ENCODE data around the gene MMP28. TPM values are rescaled to one million over a fixed set of nuclear protein-coding genes. Genes with fewer than 3 reads are reported as not detected.

The MMP28 gene
- total RNA-seq, 1 experiment from 2014 or later = 0.68 TPM

GRCh38 chr17:35743626-35744328 lies 51.7 kb downstream of the MMP28 start:
- DNase-seq (ENCODE audit: low spot score) = no peak

- DNase-seq (ENCODE audit: low spot score) = no peak
Observed at GRCh38 chr17:35742896-35743477, 52.5 kb downstream of the MMP28 start.

DNA sequence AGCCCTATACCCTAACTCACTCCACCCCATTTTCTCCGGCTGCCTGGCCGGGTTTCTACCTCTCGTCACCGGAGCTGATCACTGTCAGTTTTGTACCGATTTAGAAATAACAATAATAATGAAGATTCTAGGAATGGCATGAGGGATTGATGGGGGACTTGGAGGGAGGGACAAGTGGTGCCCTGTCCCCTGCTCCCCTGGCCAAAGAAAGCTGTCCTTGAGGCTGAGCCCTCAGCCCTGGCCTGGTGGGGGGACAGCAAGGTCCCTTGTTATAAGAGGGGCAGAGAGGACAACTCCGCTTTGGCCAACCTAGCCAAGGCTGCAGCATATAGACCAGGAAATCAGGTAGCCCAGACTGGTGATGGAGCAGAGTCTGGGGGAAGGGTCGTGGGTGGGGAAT lies 52.9 kb downstream of the MMP28 start:
- DNase-seq (ENCODE audit: low spot score) = no peak

- no peak for DNase-seq (ENCODE audit: low spot score)
Observed at GRCh38 chr17:35740997-35741931, 54.2 kb downstream of the MMP28 start.

- DNase-seq (ENCODE audit: low spot score) = no peak
Observed at GRCh38 chr17:35740216-35740615, 55.2 kb downstream of the MMP28 start.

- DNase-seq (ENCODE audit: low spot score) = no peak
Observed at GRCh38 chr17:35738519-35739133, 56.8 kb downstream of the MMP28 start.

- DNase-seq (ENCODE audit: low spot score) = no peak
Observed at GRCh38 chr17:35736236-35736635, 59.2 kb downstream of the MMP28 start.

DNA sequence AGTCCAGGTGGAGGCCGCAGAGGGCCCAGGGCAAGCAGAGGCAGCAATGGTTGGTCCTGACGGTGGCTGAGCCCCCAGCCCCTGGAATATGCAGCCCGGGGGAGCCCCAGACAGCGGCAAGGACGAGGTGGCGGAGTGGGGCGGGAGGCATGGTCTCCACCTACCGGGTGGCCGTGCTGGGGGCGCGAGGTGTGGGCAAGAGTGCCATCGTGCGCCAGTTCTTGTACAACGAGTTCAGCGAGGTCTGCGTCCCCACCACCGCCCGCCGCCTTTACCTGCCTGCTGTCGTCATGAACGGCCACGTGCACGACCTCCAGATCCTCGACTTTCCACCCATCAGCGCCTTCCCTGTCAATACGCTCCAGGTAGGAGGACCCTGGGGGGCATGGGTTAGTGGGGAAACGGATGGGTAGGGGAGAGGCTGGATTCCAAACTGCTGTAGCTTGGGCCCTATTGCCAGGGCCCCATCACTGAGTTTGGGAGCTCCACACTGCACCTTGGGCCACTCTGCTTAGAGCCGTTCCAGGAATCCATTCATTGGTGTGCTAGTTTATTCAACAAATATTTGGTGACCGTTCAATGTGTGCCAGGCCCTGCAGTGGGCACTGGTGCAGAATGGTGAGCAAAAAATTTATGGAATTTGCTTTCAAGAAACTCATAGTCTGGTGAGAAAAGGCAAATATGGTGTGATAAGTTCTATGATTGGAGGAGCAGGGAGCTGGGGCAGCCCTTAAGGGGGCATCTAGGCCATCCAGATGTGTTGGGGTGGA lies 60.2 kb downstream of the MMP28 start:
- DNase-seq (ENCODE audit: low spot score) = no peak

GRCh38 chr17:35734396-35734795 lies 61.0 kb downstream of the MMP28 start:
- DNase-seq (ENCODE audit: low spot score) = no peak

GRCh38 chr17:35733366-35733765 lies 62.1 kb downstream of the MMP28 start:
- DNase-seq (ENCODE audit: low spot score) = no peak

- DNase-seq (ENCODE audit: low spot score) = no peak
Observed at GRCh38 chr17:35732806-35733136, 62.7 kb downstream of the MMP28 start.

DNA sequence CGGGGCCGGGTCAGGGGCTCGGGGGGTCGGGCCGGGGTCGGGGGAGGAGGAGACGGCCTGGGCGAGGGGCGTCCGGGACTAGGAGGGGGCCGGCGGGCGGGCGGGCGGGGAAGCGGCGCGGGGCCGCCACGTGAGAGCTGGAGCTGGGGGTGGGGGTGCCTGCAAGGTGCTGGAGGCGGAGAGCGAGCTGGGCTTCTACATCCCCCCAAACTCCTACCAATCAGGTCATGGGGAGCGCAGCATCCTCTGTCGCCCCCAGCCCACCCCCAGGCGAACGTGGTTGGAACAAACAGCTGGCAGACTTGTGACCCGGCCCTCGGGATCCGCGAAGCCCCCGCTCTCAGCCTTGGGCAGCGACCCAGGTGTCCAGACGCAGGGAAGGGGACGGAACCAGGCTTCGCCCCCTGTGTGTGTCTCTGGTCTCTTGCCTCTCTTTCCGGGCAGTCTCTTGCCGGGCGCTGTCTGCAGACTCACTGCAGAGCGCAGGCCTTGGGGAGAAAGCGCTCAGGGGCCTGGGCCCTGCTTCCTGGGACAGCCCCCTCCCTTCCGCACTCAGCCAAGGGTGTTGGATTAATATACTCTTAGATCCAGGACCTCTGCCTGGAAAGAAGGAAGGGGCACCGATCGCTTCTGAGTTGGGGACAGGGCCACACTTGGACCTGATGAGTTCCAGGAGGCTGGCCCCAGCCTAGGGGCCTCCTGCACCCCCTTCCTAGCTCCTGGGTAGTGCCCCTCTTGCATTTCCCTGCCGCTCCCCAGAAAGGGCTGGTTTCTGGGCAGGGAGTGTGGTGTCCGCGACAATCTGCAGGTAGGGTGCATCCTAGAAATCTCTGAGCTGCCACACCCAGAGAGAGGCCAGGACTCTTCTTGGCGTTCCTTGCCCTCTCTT lies 63.3 kb downstream of the MMP28 start:
- no peak for DNase-seq (ENCODE audit: low spot score)

DNA sequence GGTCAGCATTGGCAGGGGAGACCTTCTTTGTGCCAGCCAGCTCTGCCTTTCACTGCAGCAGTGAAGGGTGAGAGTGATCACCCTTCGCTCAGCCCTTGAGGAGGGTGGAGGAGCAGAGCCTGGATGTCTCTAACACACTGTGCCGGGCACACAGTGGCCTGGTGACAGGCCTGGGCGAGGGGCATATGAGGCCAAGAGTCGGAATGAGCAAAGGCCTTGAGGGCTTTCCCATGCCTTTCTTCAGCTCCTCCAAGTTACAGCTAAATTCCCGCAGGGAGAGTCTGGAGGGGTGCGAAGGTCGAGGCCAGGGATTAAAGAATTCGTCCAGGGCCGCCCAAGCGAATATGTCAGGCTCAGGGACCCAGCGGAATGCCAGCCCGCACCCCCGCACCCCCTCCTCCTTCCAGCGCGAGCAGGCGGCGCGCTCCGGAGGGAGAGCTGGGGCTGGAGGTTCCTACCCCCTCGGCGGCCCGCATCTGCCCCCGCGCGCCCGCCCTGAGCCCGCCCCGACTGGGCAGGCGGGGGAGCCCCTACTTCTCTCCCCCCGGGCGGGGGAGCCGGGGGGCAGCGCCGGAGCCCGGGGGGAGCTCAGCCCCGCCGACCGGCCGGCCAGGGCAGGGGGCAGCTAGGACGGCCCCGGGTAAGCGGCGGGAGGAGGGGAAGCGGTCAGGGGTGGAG lies 64.1 kb downstream of the MMP28 start, which contains the start of gene RASL10B:
RASL10B (plus strand) TSS at position 401 of the 678 bp plus-strand sequence. CDS start 3,546 bp downstream, outside the sequence.
- peak; percentile 30 for DNase-seq (ENCODE audit: low spot score)

DNA sequence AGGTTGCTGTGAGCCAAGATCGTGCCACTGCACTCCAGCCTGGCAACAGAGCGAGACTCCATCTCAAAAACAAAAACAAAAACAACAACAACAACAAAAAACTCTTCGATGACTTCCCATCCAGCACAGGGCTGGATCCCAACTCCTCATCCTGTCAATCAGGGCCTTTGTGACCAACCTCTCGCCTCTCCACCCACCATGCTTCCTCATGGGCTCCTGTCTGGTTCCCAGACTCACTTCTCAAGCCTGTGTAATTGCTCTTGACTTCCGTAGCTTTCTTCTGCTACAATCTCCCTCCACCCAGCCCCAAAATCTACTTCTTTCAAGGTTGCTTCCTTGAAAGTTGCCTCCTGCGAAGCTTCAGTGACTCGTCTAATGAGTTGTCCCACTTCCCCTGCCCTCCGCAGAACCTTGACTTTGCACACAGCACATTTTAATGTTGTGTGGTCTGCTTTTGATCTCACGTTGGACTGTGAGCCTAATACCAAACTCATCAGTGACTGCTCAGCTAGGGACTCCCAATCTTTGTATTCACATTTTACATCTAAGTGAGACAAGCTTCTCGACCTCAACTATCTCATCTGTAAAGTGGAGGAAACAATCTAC lies 64.9 kb downstream of the MMP28 start:
- no peak for DNase-seq (ENCODE audit: low spot score)

DNA sequence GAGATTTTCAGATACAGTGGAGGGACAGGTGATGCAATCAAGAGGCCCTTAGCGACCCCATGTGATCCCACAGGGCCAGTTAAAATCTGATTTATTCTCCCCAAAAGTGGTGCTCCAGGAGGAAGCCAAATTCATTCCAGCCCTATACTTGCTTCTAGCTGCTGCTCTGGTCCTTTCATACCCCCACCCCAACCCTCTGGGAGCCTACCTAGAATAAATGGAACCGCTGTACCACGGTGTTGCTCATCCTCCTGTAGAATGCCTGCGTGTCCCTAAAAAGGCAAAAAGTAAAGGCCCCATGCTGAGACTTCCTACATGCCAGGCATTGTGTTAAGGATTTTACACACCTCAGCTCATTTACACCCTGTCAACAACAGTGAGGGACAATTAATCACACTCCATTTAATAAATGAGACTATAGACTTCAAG lies 66.0 kb downstream of the MMP28 start:
- DNase-seq (ENCODE audit: low spot score) = no peak

GRCh38 chr17:35728551-35728950 lies 66.9 kb downstream of the MMP28 start:
- DNase-seq (ENCODE audit: low spot score) = no peak

DNA sequence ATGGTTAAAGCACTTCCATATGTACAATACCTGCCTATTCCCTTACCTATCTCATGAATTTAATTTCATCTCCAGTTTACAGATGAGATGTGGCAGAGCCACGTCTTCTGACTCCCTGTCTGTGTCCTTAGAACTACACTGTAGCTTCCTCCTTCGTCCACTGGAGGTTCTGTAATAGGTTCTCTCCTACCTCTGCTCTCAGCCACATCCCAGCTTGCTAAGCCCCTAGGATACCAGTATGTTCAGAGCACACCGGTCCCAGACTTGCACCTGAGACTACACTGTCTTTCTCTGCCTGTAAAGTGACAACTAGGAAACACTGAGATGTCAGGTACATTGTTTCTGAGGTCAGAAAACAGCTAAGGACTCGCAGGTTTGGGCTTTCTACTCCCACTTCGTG lies 67.8 kb downstream of the MMP28 start:
- no peak for DNase-seq (ENCODE audit: low spot score)

- DNase-seq (ENCODE audit: low spot score) = no peak
Observed at GRCh38 chr17:35726953-35727460, 68.4 kb downstream of the MMP28 start.

Measured in H4 (cell line).